H1 (cell line): ENCODE data around the gene PDCL3. TPM values are rescaled to one million over a fixed set of nuclear protein-coding genes. Genes with fewer than 3 reads are reported as not detected.

Source experiments
- CTCF ChIA-PET: fragments of 300-600 bp; sonication (Branson Sonifier 250); formaldehyde crosslinking; loops from one replicate; lab custom pipeline; 2021; ENCODE audit not compliant: partially characterized antibody; lab: Charles Lee
- POLR2A ChIA-PET: fragments of 300-600 bp; sonication (Branson Sonifier 250); formaldehyde crosslinking; loops from one replicate; lab custom pipeline; 2021; ENCODE audit warnings: inconsistent platforms; ENCODE audit not compliant: partially characterized antibody; lab: Charles Lee
- DNase-seq, 2 experiments: peaks; one replicate each; pipeline versions ENCODE4 v3.0.0 to v3.0.0-alpha.2; 2010 to 2022; ENCODE audit warnings: low spot score in 2 of 2, low read depth in 1 of 2, mixed read lengths in 1 of 2
- FAIRE-seq: peaks from 2 replicates; lab custom pipeline; 2011; peaks lifted over from hg19 to GRCh38; lab: Jason Lieb, UNC
- H2AFZ ChIP-seq: 2 replicates; pipeline ENCODE4 v1.8.1; 2012; ENCODE audit warnings: low read length, inconsistent platforms
- H2AK5ac ChIP-seq: 2 replicates; pipeline ENCODE4 v1.6.1; 2013; ENCODE audit warnings: low read depth, low read length
- H2BK120ac ChIP-seq: replicated peaks from 2 replicates; pipeline ENCODE3; 2013; ENCODE audit warnings: low read depth, low read length, inconsistent platforms
- H2BK12ac ChIP-seq: 2 replicates; pipeline ENCODE4 v1.6.1; 2013; ENCODE audit warnings: low read depth, low read length
- H2BK15ac ChIP-seq: 2 replicates; pipeline ENCODE4 v1.6.1; 2013; ENCODE audit warnings: low read length
- H2BK20ac ChIP-seq: 2 replicates; pipeline ENCODE4 v1.6.1; 2013; ENCODE audit warnings: low read length
- H2BK5ac ChIP-seq: 2 replicates; pipeline ENCODE4 v1.6.1; 2013; ENCODE audit warnings: low read depth, low read length
- H3K14ac ChIP-seq: 2 replicates; pipeline ENCODE4 v1.6.1; 2013; ENCODE audit warnings: inconsistent platforms; ENCODE audit not compliant: insufficient read length
- H3K18ac ChIP-seq: 2 replicates; pipeline ENCODE4 v1.6.1; 2013; ENCODE audit warnings: low read length; ENCODE audit errors: extremely low read depth
- H3K23ac ChIP-seq: 2 replicates; pipeline ENCODE4 v1.6.1; 2013; ENCODE audit warnings: inconsistent platforms; ENCODE audit not compliant: insufficient read length
- H3K23me2 ChIP-seq: 2 replicates; pipeline ENCODE4 v1.6.1; 2013; ENCODE audit warnings: low read depth, low read length
- H3K27ac ChIP-seq: 2 replicates; pipeline ENCODE4 v1.6.1; 2011; ENCODE audit warnings: low read depth, low read length, inconsistent platforms
- H3K27me3 ChIP-seq, 4 experiments: replicated peaks in 1 of 4; 1 replicate in 1 of 4; 2 replicates in 3 of 4; pipeline versions ENCODE4 v1.6.1 to v1.8.1; 2011 to 2013; ENCODE audit warnings: low read length in 3 of 4, mild to moderate bottlenecking in 3 of 4, inconsistent platforms in 2 of 4, mixed read lengths in 2 of 4, moderate library complexity in 1 of 4; ENCODE audit not compliant: control insufficient read depth in 3 of 4, insufficient read depth in 3 of 4; ENCODE audit errors: extremely low read depth in 1 of 4
- H3K36me3 ChIP-seq, 4 experiments: 2 replicates each; pipeline versions ENCODE4 v1.6.1 to v1.8.1; 2011 to 2013; ENCODE audit warnings: mild to moderate bottlenecking in 4 of 4, low read length in 3 of 4, moderate library complexity in 2 of 4, control low read depth in 1 of 4, inconsistent platforms in 1 of 4; ENCODE audit not compliant: insufficient read depth in 4 of 4, control insufficient read depth in 2 of 4
- H3K4ac ChIP-seq: replicated peaks from 2 replicates; pipeline ENCODE3; 2013; ENCODE audit warnings: low read length, low read depth, mixed read lengths, inconsistent platforms; ENCODE audit not compliant: insufficient read length
- H3K4me1 ChIP-seq, 4 experiments: replicated peaks in 1 of 4; 1 replicate in 1 of 4; 2 replicates in 3 of 4; pipeline versions ENCODE4 v1.6.1 to v1.8.1; 2011 to 2013; ENCODE audit warnings: low read length in 3 of 4, inconsistent platforms in 2 of 4, mixed read lengths in 1 of 4; ENCODE audit not compliant: insufficient read depth in 4 of 4, control insufficient read depth in 3 of 4
- H3K4me2 ChIP-seq, 2 experiments: 2 replicates each; pipeline versions ENCODE4 v1.6.1 to v1.8.1; 2011 to 2013; ENCODE audit warnings: low read depth in 2 of 2, low read length in 2 of 2, control low read depth in 1 of 2, inconsistent platforms in 1 of 2, mild to moderate bottlenecking in 1 of 2; ENCODE audit not compliant: insufficient read depth in 1 of 2
- H3K4me3 ChIP-seq, 4 experiments: fragments of 200-600, 300-600 bp in 1 of 4; sonication (generic), shearing (Covaris generic), sonication (Bioruptor Twin) in 1 of 4; 2 replicates each; pipeline versions ENCODE4 v1.5.1 to v1.8.1; 2011 to 2016; ENCODE audit warnings: low read length in 4 of 4, low read depth in 3 of 4, control low read depth in 2 of 4, inconsistent platforms in 2 of 4, mild to moderate bottlenecking in 2 of 4, mixed read lengths in 1 of 4, moderate library complexity in 1 of 4; ENCODE audit not compliant: insufficient read depth in 2 of 4; ENCODE audit errors: extremely low read depth in 1 of 4
- H3K56ac ChIP-seq: replicated peaks from 2 replicates; pipeline ENCODE3; 2013; ENCODE audit warnings: low read depth, mild to moderate bottlenecking, mixed read lengths, low read length, inconsistent platforms; ENCODE audit not compliant: insufficient read length
- H3K79me1 ChIP-seq: 2 replicates; pipeline ENCODE4 v1.6.1; 2013; ENCODE audit warnings: low read depth, low read length, control low read depth
- H3K79me2 ChIP-seq, 2 experiments: 2 replicates each; pipeline versions ENCODE4 v1.6.1 to v1.8.1; 2012 to 2013; ENCODE audit warnings: low read length in 2 of 2, mild to moderate bottlenecking in 2 of 2, inconsistent platforms in 1 of 2; ENCODE audit not compliant: insufficient read depth in 2 of 2, control insufficient read depth in 1 of 2
- H3K9ac ChIP-seq, 4 experiments: replicated peaks in 1 of 4; 1 replicate in 1 of 4; 2 replicates in 3 of 4; pipeline versions ENCODE4 v1.6.1 to v1.8.1; 2011 to 2013; ENCODE audit warnings: low read depth in 3 of 4, low read length in 3 of 4, control low read depth in 2 of 4, mild to moderate bottlenecking in 2 of 4, moderate library complexity in 2 of 4, inconsistent platforms in 1 of 4; ENCODE audit errors: extremely low read depth in 1 of 4
- H3K9me3 ChIP-seq, 2 experiments: 2 replicates each; pipeline versions ENCODE4 v1.6.1 to v1.8.1; 2012 to 2013; ENCODE audit warnings: mild to moderate bottlenecking in 2 of 2, moderate library complexity in 2 of 2, control low read depth in 1 of 2, inconsistent platforms in 1 of 2, low read depth in 1 of 2, low read length in 1 of 2, mixed read lengths in 1 of 2; ENCODE audit not compliant: insufficient read depth in 2 of 2
- H4K20me1 ChIP-seq, 2 experiments: replicated peaks in 1 of 2; 2 replicates each; pipeline versions ENCODE3 to v1.8.1; 2011 to 2013; ENCODE audit warnings: inconsistent platforms in 2 of 2, low read length in 2 of 2, mild to moderate bottlenecking in 1 of 2; ENCODE audit not compliant: insufficient read depth in 2 of 2, control insufficient read depth in 1 of 2
- H4K5ac ChIP-seq: 2 replicates; pipeline ENCODE4 v1.6.1; 2013; ENCODE audit warnings: low read length, low read depth, mixed read lengths, inconsistent platforms; ENCODE audit not compliant: insufficient read length
- H4K8ac ChIP-seq: 2 replicates; pipeline ENCODE4 v1.8.0; 2013; ENCODE audit warnings: mild to moderate bottlenecking, moderate library complexity, low read length, inconsistent platforms; ENCODE audit not compliant: insufficient read depth; ENCODE audit errors: extremely low read depth
- H4K91ac ChIP-seq: replicated peaks from 2 replicates; pipeline ENCODE3; 2013; ENCODE audit warnings: low read length, mixed read lengths, inconsistent platforms; ENCODE audit not compliant: insufficient read length
- RAD21 ChIP-seq, 2 experiments: IDR thresholded peaks in 1 of 2; conservative IDR thresholded peaks in 1 of 2; 2 replicates each; pipeline ENCODE4 v1.6.1; 2011; ENCODE audit warnings: low read depth in 2 of 2, low read length in 2 of 2, improper control_type of control experiment in 1 of 2, inconsistent platforms in 1 of 2, mild to moderate bottlenecking in 1 of 2, moderate library complexity in 1 of 2
- WGBS, 2 experiments: shearing (Covaris generic) in 1 of 2; methylation state at CpG; one replicate each; pipeline versions ENCODE4 v1.1.6 to v1.1.7; 2013 to 2015; ENCODE audit warnings: low lambda C conversion rate in 2 of 2, mixed read lengths in 2 of 2, inconsistent platforms in 1 of 2, low coverage in 1 of 2, missing lambda C conversion rate in 1 of 2; ENCODE audit not compliant: insufficient replicate concordance in 2 of 2, insufficient coverage in 1 of 2, insufficient read length in 1 of 2; ENCODE audit errors: extremely low coverage in 1 of 2, missing lambda C conversion rate in 1 of 2; 5-methylcytosine and 5-hydroxymethylcytosine counted together
- polyA plus RNA-seq, 7 experiments: library from polyadenylated mRNA; depleted of rRNA in 3 of 7; stranded (reverse) in 5 of 7; unstranded in 2 of 7; fragments of >200 nt in 5 of 7; fragments of 200-250 nt in 2 of 7; gene quantifications; 1 replicate in 5 of 7; 2 replicates in 1 of 7; 4 replicates in 1 of 7; pipeline versions ENCODE4 v1.2.1 to v1.2.3, GENCODE V29; 2011 to 2013; ENCODE audit warnings: missing spikeins in 2 of 7, mixed read lengths in 2 of 7
- total RNA-seq: library from RNA; stranded (reverse); fragmentation: NEBNext Ultra II Directional; extraction: Animal tissue kit (Norgen Biotek cat#: 25700); gene quantifications from 2 replicates; pipeline ENCODE4 v1.2.1, GENCODE V29; 2021

Gene PDCL3
- total and polyA plus RNA-seq, 2 of the 8 experiments (the other 6 are each of a cell fraction or from before 2014, with no cell fraction given): 19.8 to 29.4 TPM

DNA sequence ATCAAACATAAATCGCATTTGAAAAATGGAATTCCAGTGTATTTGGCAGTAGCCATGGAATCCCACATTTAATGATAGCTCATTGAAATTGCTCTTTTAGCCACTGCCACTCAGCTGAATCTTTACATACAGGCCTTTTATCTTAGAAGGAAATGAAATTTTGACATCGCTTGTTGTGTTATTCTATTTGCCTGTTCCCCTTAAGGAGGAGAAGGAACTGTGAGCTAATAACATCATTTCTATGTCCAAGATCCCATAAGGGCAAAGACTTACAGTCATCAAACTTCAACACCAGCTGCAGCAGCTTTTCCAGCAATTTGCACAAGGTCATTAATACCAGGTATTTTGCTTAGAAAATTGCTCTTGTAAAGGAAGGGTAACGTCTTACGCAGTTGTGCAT, 6.0 kb upstream of the PDCL3 start:
- H3K4me3 ChIP-seq: no peak overlapping the region
- H2BK20ac ChIP-seq: no peak overlapping the region
- no peak overlapping the region for H3K56ac ChIP-seq
- no peaks in the 10 kb centered on the region for H3K79me2 ChIP-seq
- no peaks in the 10 kb centered on the region for H3K36me3 ChIP-seq
- H2BK120ac ChIP-seq: no peak overlapping the region
- no peak overlapping the region for H3K4ac ChIP-seq
- H3K27ac ChIP-seq: no peak overlapping the region
- no peak overlapping the region for H2AFZ ChIP-seq
- H2AK5ac ChIP-seq: no peak overlapping the region
- no peaks in the 10 kb centered on the region for H3K9me3 ChIP-seq
- H3K4me1 ChIP-seq: peaks cover 2 to 5% (median 2%) of the 10 kb centered on the region in 4 experiments; a peak in 4 of 7 replicates
- no peak for TF ChIP-seq RAD21 (IDR thresholded peaks at IDR 0.05 in 1 of 2, conservative IDR thresholded peaks at IDR 0.05 in 1 of 2; ENCODE audit: low read depth in 2 of 2, low read length in 2 of 2)
- H4K8ac ChIP-seq: no peak overlapping the region
- no peak overlapping the region for H3K18ac ChIP-seq
- DNase-seq: no peak
- no peak overlapping the region for H2BK12ac ChIP-seq
- no peak overlapping the region for H3K23ac ChIP-seq
- H3K9ac ChIP-seq: no peak overlapping the region
- CTCF ChIA-PET: interaction anchor here (0.6 to 1.1 kb wide), 5 partner anchors 13 to 294 kb away, joined by 3 to 4 read pairs (median 3); no protein-coding TSS in a partner anchor
- H3K14ac ChIP-seq: no peak overlapping the region
- H4K20me1 ChIP-seq: no peaks in the 10 kb centered on the region
- WGBS, 2 experiments: 91% methylated on average over 4 of the region's 4 CpGs; no CpG with 5 or more reads in 1 of the 2 experiments
- no peak overlapping the region for H4K91ac ChIP-seq
- H3K23me2 ChIP-seq: no peaks in the 10 kb centered on the region; the same call in 1 of the 2 replicates
- H2BK5ac ChIP-seq: no peak overlapping the region
- no peak overlapping the region for H3K4me2 ChIP-seq
- H3K79me1 ChIP-seq: no peaks in the 10 kb centered on the region
- POLR2A ChIA-PET: interaction anchor here (0.7 kb wide), 1 partner anchor 25 kb away, joined by 3 read pairs; no protein-coding TSS in a partner anchor
- H2BK15ac ChIP-seq: no peak overlapping the region
- no peak for FAIRE-seq
- H3K27me3 ChIP-seq: no peaks in the 10 kb centered on the region
- no peak overlapping the region for H4K5ac ChIP-seq
